Measurements from ENCODE around the gene POLE. TPM values are rescaled to one million over a fixed set of nuclear protein-coding genes. Genes with fewer than 3 reads are reported as not detected.

POLE gene
- total RNA-seq, 1 experiment from 2014 or later = 62.9 TPM

GRCh38 chr12:132727091-132727794 lies 40.1 kb upstream of the POLE start:
- H3K9me3 ChIP-seq (ENCODE audit: insufficient read depth, low read depth) = no peaks in the 10 kb centered on the region
- H3K27me3 ChIP-seq (ENCODE audit: insufficient read depth, low read depth) = no peaks in the 10 kb centered on the region
- peaks cover 24% of the 10 kb centered on the region for H3K36me3 ChIP-seq (ENCODE audit: low read depth)
- ChIA-PET CTCF (no interaction called here), POLR2A (ENCODE audit: unreplicated experiment) (no interaction called here)
- no peak for TF ChIP-seq CTCF (conservative IDR thresholded peaks at IDR 0.05)
- no peak for TF ChIP-seq EZH2 (IDR thresholded peaks at IDR 0.05; ENCODE audit: low read depth)
- no peak for DNase-seq
- intact Hi-C loops (cut with micrococcal nuclease; ENCODE audit: unreplicated experiment) = no loop called here
- peaks cover 67% of the 10 kb centered on the region for H3F3A ChIP-seq (ENCODE audit: insufficient read depth, low read depth)
- no peaks in the 10 kb centered on the region for H3K9me2 ChIP-seq (ENCODE audit: insufficient read depth)
- H3K4me3 ChIP-seq = no peak overlapping the region
- no peak overlapping the region for H3K4me2 ChIP-seq
- no peaks in the 10 kb centered on the region for H3K4me1 ChIP-seq (replicated peaks; ENCODE audit: insufficient read depth)
- H3K79me2 ChIP-seq (ENCODE audit: low read depth) = no peaks in the 10 kb centered on the region; the same call in 1 of the 2 replicates
- no peak overlapping the region for H3K27ac ChIP-seq
- no peak overlapping the region for H2AFZ ChIP-seq
- no TSS peak for BruUV-seq (replicated peaks)
- peaks cover 42% of the 10 kb centered on the region for H4K20me1 ChIP-seq (ENCODE audit: insufficient read depth)

GRCh38 chr12:132726386-132726785 lies 39.2 kb upstream of the POLE start:
- CTCF ChIA-PET = no interaction called here
- intact Hi-C loops (cut with micrococcal nuclease; ENCODE audit: unreplicated experiment) = no loop called here
- no TSS peak for BruUV-seq (replicated peaks)
- no peak overlapping the region for H3K4me2 ChIP-seq
- no peak overlapping the region for H3K4me3 ChIP-seq
- H3K4me1 ChIP-seq (replicated peaks; ENCODE audit: insufficient read depth) = no peaks in the 10 kb centered on the region
- H3K36me3 ChIP-seq (ENCODE audit: low read depth) = peaks cover 21% of the 10 kb centered on the region
- no peak for TF ChIP-seq CTCF (conservative IDR thresholded peaks at IDR 0.05)
- TF ChIP-seq EZH2 (IDR thresholded peaks at IDR 0.05; ENCODE audit: low read depth) = no peak
- H3F3A ChIP-seq (ENCODE audit: insufficient read depth, low read depth) = peaks cover 71% of the 10 kb centered on the region
- H4K20me1 ChIP-seq (ENCODE audit: insufficient read depth) = peaks cover 49% of the 10 kb centered on the region
- H3K27ac ChIP-seq = no peak overlapping the region
- H3K27me3 ChIP-seq (ENCODE audit: insufficient read depth, low read depth) = no peaks in the 10 kb centered on the region
- no peaks in the 10 kb centered on the region for H3K9me3 ChIP-seq (ENCODE audit: insufficient read depth, low read depth)
- H3K9me2 ChIP-seq (ENCODE audit: insufficient read depth) = no peaks in the 10 kb centered on the region
- POLR2A ChIA-PET (ENCODE audit: unreplicated experiment) = no interaction called here
- no peaks in the 10 kb centered on the region; the same call in 1 of the 2 replicates for H3K79me2 ChIP-seq (ENCODE audit: low read depth)
- DNase-seq = no peak
- H2AFZ ChIP-seq = no peak overlapping the region

DNA sequence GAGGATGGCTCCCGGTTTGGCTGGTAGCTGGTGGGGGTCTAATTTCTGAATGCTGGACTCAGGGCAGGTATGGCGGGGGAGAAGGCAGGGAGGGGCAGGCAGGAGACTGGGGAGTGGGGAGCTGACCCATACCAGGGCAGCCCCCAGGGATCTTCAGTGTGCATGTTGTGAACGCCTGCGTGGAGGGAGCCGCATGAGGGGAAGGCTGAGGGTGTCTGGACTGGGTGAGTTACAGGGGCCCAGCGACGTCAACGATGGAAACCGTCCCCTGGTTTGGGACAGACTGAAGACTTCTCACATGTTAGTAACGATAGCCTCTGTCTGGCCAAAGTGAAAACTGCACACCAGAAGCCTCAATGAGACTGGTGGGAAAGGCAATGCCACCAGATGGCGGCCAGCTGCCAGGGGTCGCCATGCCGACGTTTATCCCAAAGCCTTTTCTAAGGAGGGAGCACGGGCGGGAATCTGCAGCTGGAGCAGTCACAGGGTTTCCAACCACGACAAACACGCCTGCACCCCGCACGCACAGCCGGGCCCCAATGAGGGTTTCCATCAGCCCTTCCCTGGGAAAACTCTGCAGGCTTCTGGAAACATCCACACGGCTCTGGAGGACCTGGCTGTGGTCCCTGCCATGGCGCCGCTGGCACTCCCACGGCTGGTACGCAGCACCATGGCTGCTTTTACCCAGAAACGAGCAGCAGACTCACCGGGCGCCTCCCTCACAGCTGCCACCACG lies 37.5 kb upstream of the POLE start:
- Histone ChIP-seq H3K36me3 (ENCODE audit: low read depth) (peaks cover 24% of the 10 kb centered on the region), H3K27ac (no peak overlapping the region), H3K27me3 (ENCODE audit: insufficient read depth, low read depth) (no peaks in the 10 kb centered on the region), H4K20me1 (ENCODE audit: insufficient read depth) (peaks cover 51% of the 10 kb centered on the region), H3K4me3 (no peak overlapping the region), H3K4me2 (no peak overlapping the region), H3K4me1 (replicated peaks; ENCODE audit: insufficient read depth) (no peaks in the 10 kb centered on the region), H2AFZ (no peak overlapping the region), H3K79me2 (ENCODE audit: low read depth) (no peaks in the 10 kb centered on the region; the same call in 1 of the 2 replicates), H3F3A (ENCODE audit: insufficient read depth, low read depth) (peaks cover 63% of the 10 kb centered on the region), H3K9me2 (ENCODE audit: insufficient read depth) (no peaks in the 10 kb centered on the region), H3K9me3 (ENCODE audit: insufficient read depth, low read depth) (no peaks in the 10 kb centered on the region)
- no peak for TF ChIP-seq EZH2 (IDR thresholded peaks at IDR 0.05; ENCODE audit: low read depth)
- no peak for TF ChIP-seq CTCF (conservative IDR thresholded peaks at IDR 0.05)
- no TSS peak for BruUV-seq (replicated peaks)
- ChIA-PET CTCF (no interaction called here), POLR2A (ENCODE audit: unreplicated experiment) (no interaction called here)
- intact Hi-C loops (cut with micrococcal nuclease; ENCODE audit: unreplicated experiment) = no loop called here
- no peak for DNase-seq
